GM13977 (cell line): ENCODE results near the gene ZDHHC24.

Source experiments
- DNase-seq: peaks from one replicate; pipeline ENCODE4 v3.0.0; 2012; ENCODE audit warnings: low spot score
- CTCF ChIP-seq: IDR thresholded peaks from 2 replicates; pipeline ENCODE4 v1.5.1; 2012; ENCODE audit warnings: mild to moderate bottlenecking, control low read depth; ENCODE audit not compliant: insufficient read depth; ENCODE audit errors: extremely low read depth, missing control alignments
- in situ Hi-C: fragments of 300-500 bp; cut with MboI; formaldehyde crosslinking; loops from one replicate; pipeline ENCODE4 v1.12.0; 2022; ENCODE audit warnings: low sequenced_read_pairs, low pct_unique_long_range_greater_than_20kb, mixed read lengths, inconsistent platforms; ENCODE audit not compliant: unreplicated experiment

The ZDHHC24 gene, protein sequence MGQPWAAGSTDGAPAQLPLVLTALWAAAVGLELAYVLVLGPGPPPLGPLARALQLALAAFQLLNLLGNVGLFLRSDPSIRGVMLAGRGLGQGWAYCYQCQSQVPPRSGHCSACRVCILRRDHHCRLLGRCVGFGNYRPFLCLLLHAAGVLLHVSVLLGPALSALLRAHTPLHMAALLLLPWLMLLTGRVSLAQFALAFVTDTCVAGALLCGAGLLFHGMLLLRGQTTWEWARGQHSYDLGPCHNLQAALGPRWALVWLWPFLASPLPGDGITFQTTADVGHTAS

GRCh38 chr11:66545701-66546367 is at the start of gene ZDHHC24:
TSS of gene ZDHHC24 (minus strand) at chr11:66546048. CDS start at chr11:66546003, 45 bp downstream.
- in situ Hi-C loops, result no loop called here
- peak; percentile 99 for DNase-seq
- no peak for TF ChIP-seq CTCF

DNA sequence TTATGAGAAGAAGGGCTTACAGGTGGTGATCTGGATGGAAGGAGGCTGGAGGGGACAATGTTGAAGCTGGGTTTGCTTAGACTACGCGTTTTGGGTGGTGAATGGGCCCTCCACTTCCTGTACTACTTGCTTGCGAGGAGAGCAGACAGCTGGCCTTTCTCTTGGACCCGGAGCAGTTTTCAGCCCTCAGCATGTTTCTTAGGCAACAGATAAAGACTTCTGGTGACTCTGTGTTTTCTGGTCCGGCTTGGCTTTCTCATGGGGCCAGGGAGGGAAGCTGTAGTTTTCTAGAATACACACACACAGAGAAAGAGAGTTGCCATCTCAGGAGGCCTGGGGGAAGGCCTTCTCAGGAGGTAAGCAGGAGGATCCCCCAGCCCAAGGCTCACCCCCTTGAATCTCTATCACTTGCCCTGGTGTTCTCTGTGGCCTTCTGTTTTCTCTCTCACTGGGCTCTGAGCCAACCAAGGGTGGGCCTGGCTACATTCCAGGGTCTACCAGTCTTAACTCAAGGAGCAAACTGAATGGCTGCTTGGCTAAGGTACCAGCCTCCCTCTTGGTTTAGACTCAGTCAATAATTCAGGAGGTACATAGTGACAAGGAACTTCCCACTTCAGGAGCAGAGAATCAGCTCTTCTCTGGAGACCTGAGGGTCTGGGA is 49.5 kb upstream of the ZDHHC24 start:
- TF ChIP-seq CTCF, result no peak
- DNase-seq, result no peak
- in situ Hi-C loops, result no loop called here

- DNase-seq, result no peak
- no peak for TF ChIP-seq CTCF
- in situ Hi-C loops, result no loop called here
Measured at GRCh38 chr11:66593650-66594049, 47.8 kb upstream of the ZDHHC24 start.

DNA sequence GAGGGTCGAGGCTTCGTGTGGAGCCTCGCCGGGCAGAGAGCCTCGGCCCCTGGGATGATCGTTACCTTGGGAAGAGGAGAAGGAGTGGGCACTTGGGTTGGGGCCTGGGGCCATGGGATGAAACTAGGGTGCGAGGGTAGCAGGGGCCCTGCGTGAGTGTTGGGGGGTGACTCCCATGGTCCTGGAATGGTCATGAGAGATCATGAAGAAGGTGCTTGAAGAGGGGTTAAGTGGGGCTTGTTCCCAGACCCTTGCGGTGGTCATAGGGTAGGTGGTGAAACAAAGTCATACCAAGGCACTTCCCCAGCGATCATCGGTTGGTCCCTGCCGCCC is 47.4 kb upstream of the ZDHHC24 start:
- no peak for DNase-seq
- TF ChIP-seq CTCF, result no peak
- in situ Hi-C loops, result no loop called here

- in situ Hi-C loops, result no loop called here
- peak; percentile 51 for TF ChIP-seq CTCF
Measured at GRCh38 chr11:66592457-66593302, 46.8 kb upstream of the ZDHHC24 start, which contains the start of the genes CCDC87 and CCS. TSS of gene CCDC87 (minus strand) at chr11:66593063. CDS start at chr11:66593015, 48 bp downstream. TSS of gene CCS (plus strand) at chr11:66593185. CDS start at chr11:66593262, 77 bp downstream.

GRCh38 chr11:66591175-66591574 is 45.3 kb upstream of the ZDHHC24 start:
- in situ Hi-C loops, result no loop called here
- TF ChIP-seq CTCF, result no peak
- DNase-seq, result no peak

More at GRCh38 chr11:66592457-66593302, 46.8 kb upstream of the ZDHHC24 start, which contains the start of the genes CCDC87 and CCS:
- peak; percentile 100 for DNase-seq
